Measurements from ENCODE around the gene SLC28A3.

DNA sequence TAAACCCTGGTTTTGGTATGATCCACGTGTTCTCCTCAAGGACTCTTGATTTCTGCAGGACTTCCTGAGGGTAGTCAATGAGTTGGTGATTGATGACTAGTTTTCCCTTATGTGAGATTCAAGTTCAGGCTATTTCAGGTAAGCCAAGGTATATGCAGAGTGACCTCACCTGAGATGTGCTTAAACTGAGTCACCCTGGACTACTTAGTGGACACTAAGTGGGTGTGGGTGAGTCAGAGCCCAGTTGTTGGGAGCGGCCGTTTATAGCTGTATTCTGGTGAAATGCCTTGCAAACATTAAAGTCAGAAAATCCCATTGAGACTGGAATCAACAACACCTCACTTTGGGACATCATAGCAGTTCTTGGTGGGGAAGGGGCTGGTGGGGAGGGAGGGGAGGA, 62.9 kb downstream of the SLC28A3 start:
- TF ChIP-seq, protein P1, sequence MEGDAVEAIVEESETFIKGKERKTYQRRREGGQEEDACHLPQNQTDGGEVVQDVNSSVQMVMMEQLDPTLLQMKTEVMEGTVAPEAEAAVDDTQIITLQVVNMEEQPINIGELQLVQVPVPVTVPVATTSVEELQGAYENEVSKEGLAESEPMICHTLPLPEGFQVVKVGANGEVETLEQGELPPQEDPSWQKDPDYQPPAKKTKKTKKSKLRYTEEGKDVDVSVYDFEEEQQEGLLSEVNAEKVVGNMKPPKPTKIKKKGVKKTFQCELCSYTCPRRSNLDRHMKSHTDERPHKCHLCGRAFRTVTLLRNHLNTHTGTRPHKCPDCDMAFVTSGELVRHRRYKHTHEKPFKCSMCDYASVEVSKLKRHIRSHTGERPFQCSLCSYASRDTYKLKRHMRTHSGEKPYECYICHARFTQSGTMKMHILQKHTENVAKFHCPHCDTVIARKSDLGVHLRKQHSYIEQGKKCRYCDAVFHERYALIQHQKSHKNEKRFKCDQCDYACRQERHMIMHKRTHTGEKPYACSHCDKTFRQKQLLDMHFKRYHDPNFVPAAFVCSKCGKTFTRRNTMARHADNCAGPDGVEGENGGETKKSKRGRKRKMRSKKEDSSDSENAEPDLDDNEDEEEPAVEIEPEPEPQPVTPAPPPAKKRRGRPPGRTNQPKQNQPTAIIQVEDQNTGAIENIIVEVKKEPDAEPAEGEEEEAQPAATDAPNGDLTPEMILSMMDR (conservative IDR thresholded peaks at IDR 0.05; ENCODE audit: low read length) = no peak
- no peak for TF ChIP-seq EZH2phosphoT487 (IDR thresholded peaks at IDR 0.05; ENCODE audit: borderline replicate concordance)
